Neural cell (in vitro differentiated cells): ENCODE measurements around the gene PDCD1.

Experiments used
- EP300 ChIP-seq: fragments of 450-650 bp; conservative IDR thresholded peaks from 2 replicates; pipeline ENCODE4 v1.6.1; 2014; ENCODE audit warnings: antibody characterized with exemption, mild to moderate bottlenecking, moderate library complexity; ENCODE audit not compliant: poor library complexity, severe bottlenecking
- EZH2 ChIP-seq: fragments of 200-600, 300-800 bp; shearing (Covaris generic), sonication (generic); IDR thresholded peaks from 2 replicates; pipeline ENCODE4 v1.6.1; 2014; ENCODE audit warnings: antibody characterized with exemption, low read length, borderline replicate concordance, mild to moderate bottlenecking; ENCODE audit not compliant: insufficient read depth, poor library complexity, severe bottlenecking
- MXI1 ChIP-seq: fragments of 450-650 bp; conservative IDR thresholded peaks from 2 replicates; pipeline ENCODE4 v1.6.1; 2014; ENCODE audit warnings: antibody characterized with exemption, mild to moderate bottlenecking; ENCODE audit not compliant: poor library complexity, severe bottlenecking
- POLR2AphosphoS5 ChIP-seq: IDR thresholded peaks from 2 replicates; pipeline ENCODE4 v1.6.1; 2012
- RAD21 ChIP-seq: fragments of 450-650 bp; conservative IDR thresholded peaks from 2 replicates; pipeline ENCODE4 v1.6.1; 2014; ENCODE audit warnings: antibody characterized with exemption, mild to moderate bottlenecking, moderate library complexity
- SMC3 ChIP-seq: fragments of 450-650 bp; conservative IDR thresholded peaks from 2 replicates; pipeline ENCODE4 v1.6.1; 2014; ENCODE audit warnings: antibody characterized with exemption, mild to moderate bottlenecking, moderate library complexity; ENCODE audit not compliant: poor library complexity
- TAF1 ChIP-seq: IDR thresholded peaks from 2 replicates; pipeline ENCODE4 v1.6.1; 2012; ENCODE audit warnings: low read depth
- TF ChIP-seq, protein P1 (sequence below): fragments of 450-650 bp; IDR thresholded peaks from 2 replicates; pipeline ENCODE4 v1.5.1; 2014; ENCODE audit warnings: antibody characterized with exemption, mild to moderate bottlenecking, moderate library complexity; ENCODE audit not compliant: poor library complexity, severe bottlenecking
- TF ChIP-seq, protein P2 (sequence below): IDR thresholded peaks from 2 replicates; pipeline ENCODE4 v1.6.1; 2012; ENCODE audit warnings: borderline replicate concordance

DNA sequence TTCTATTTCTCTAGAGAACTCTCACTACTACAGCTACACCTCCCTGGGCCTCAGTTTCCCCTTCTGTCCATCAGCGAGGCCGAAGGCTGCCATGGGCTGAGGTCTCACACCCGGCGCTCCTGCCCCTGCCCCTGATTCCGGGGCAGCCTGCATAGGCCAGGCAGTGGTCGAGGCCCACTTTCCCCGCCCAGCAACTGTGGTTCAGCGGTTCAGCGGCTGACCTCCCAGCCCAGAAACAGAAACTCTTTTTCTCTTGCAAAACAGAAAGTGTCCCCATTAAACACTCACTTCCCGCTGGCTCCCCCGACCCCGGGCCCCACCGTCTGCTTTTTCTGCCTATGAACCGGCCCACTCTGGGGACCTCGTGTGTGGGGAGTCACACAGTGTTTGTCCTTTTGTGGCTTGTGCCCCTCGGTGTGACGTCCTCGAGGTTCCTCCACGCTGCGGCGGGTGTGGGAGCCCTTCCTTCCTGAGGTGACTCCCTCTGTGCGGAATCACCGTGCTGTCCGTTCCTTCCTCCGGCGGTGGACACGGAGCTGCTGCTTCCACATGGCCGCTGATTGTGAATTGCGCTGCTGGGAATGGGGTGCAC lies 16.0 kb downstream of the PDCD1 start:
- TF ChIP-seq, protein P1, sequence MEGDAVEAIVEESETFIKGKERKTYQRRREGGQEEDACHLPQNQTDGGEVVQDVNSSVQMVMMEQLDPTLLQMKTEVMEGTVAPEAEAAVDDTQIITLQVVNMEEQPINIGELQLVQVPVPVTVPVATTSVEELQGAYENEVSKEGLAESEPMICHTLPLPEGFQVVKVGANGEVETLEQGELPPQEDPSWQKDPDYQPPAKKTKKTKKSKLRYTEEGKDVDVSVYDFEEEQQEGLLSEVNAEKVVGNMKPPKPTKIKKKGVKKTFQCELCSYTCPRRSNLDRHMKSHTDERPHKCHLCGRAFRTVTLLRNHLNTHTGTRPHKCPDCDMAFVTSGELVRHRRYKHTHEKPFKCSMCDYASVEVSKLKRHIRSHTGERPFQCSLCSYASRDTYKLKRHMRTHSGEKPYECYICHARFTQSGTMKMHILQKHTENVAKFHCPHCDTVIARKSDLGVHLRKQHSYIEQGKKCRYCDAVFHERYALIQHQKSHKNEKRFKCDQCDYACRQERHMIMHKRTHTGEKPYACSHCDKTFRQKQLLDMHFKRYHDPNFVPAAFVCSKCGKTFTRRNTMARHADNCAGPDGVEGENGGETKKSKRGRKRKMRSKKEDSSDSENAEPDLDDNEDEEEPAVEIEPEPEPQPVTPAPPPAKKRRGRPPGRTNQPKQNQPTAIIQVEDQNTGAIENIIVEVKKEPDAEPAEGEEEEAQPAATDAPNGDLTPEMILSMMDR, result no peak
- TF ChIP-seq, protein P2, sequence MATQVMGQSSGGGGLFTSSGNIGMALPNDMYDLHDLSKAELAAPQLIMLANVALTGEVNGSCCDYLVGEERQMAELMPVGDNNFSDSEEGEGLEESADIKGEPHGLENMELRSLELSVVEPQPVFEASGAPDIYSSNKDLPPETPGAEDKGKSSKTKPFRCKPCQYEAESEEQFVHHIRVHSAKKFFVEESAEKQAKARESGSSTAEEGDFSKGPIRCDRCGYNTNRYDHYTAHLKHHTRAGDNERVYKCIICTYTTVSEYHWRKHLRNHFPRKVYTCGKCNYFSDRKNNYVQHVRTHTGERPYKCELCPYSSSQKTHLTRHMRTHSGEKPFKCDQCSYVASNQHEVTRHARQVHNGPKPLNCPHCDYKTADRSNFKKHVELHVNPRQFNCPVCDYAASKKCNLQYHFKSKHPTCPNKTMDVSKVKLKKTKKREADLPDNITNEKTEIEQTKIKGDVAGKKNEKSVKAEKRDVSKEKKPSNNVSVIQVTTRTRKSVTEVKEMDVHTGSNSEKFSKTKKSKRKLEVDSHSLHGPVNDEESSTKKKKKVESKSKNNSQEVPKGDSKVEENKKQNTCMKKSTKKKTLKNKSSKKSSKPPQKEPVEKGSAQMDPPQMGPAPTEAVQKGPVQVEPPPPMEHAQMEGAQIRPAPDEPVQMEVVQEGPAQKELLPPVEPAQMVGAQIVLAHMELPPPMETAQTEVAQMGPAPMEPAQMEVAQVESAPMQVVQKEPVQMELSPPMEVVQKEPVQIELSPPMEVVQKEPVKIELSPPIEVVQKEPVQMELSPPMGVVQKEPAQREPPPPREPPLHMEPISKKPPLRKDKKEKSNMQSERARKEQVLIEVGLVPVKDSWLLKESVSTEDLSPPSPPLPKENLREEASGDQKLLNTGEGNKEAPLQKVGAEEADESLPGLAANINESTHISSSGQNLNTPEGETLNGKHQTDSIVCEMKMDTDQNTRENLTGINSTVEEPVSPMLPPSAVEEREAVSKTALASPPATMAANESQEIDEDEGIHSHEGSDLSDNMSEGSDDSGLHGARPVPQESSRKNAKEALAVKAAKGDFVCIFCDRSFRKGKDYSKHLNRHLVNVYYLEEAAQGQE, result no peak
- TF ChIP-seq MXI1, result no peak
- TF ChIP-seq EZH2, result no peak
- TF ChIP-seq POLR2AphosphoS5, result no peak
- TF ChIP-seq TAF1, result no peak
- TF ChIP-seq EP300, result no peak
- TF ChIP-seq SMC3, result no peak
- TF ChIP-seq RAD21, result no peak
